ENCODE measurements around the gene KCNMB4.
A peak's percentile ranks its signal among the peaks of the same experiment; 100 is the strongest.
"Not testable (repeated sequence)": the region's sequence is repeated elsewhere in the genome, so short reads cannot be mapped to it uniquely, and the experiment has no call there.

The KCNMB4 gene

DNA sequence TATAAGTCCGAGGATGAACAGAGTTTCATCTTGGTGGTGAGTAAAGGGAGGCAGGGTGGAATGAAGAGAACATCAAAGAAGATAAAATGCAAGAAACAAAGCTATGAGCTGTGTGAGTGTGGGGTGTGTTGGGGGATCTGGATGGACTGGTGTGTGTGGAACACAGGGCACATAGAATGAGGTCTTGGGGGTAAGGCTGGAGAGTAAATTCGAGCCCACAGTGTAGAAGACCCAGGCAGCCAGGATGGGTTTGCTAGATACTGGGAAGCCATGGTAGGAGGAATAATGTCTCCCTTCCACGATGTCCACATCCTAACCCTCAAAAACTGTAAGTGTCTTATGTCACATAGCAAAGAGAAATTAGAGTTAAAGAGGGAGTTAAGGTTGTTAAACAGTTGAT is 6.8 kb downstream of the KCNMB4 start:
- no peak for DNase-seq (ENCODE audit: low spot score)

DNA sequence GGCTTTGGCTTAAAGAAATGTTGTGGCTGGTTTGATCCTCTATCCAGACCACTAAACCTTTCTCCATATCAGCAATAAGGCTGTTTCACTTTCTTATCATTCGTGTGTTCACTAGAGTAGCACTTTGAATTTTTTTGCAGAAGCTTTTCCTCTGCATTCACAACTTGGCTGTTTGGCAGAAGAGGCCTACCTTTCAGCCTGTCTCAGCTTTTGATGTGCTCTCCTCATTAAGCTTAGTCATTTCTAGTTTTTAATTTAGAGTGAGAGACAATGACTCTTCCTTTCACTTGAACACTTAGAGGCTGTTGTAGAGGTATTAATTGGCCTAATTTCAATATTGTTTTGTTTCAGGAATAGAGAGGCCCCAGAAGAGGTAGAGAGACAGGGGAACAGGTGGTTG is 13.8 kb downstream of the KCNMB4 start:
- no peak for DNase-seq (ENCODE audit: low spot score)

DNA sequence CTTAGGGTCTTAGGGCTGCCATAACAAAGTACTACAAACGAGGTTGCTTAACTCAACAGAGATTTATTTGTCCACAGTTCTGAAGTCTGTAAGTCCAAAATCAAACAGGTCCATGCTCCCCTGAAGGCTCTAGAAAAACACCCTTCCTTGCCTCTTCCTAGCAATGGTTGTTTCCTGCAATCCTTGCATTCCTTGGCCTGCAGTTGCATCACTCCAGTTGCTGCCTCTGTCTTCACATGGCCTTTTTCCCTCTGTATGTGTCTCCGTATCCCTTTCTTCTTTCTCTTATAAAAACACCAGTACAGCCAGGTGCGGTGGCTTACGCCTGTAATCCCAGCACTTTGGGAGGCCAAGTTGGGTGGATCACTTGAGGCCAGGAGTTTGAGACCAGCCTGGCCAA is 17.4 kb downstream of the KCNMB4 start:
- no peak for DNase-seq (ENCODE audit: low spot score)

DNA sequence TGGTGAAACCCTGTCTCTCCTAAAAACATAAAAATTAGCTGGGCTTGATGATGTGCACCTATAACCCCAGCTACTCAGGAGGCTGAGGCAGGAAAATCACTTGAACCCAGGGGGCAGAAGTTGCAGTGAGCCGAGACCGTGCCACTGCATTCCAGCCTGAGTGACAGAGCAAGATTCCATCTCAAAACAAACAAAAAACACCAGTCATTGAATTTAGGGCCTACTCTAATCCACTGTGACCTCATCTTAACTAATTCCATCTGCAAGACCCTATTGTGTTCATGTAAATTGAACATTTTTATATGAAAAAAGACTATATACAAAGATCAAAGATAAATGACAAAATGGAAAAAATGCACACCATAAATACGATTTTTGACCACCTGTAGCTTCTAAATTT is 17.8 kb downstream of the KCNMB4 start:
- no peak for DNase-seq (ENCODE audit: low spot score)

DNA sequence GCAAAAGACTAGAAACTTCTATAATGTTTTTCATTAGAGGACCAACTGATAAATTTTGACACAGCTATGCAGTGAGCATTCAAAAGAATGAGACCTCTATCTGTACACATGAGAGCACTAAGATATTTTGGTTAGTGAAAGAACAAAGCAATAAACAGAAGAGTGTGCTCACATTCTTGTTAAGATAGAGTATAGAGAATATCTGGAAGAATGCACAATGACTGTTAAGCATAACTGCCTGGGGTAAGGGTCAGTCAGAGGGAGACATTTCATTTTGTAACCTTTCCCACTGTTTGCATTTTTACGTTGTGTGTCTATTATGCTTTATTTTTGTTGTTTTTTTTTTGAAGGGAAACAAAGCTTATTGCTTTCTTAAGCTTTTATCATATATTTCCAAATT is 20.7 kb downstream of the KCNMB4 start:
- DNase-seq (ENCODE audit: low spot score) = no peak

DNA sequence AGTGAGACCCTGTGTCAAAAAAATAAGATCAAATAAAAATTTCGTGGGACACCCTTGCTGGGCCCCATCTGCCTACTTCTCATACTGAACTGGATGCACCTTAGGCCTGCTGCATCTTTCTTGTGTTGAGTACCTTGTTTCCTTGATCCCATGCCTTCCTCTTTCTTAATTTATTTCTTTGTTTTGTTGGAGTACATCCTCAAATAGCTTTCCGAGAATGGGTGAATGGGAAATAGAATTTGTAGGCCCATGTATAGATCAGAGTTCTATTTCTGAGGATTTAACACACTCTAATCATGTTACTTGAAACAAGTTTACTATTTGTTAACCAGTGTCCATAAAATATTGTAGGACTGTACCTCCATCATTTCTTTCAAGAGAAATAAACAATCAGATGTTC is 23.6 kb downstream of the KCNMB4 start:
- no peak for DNase-seq (ENCODE audit: low spot score)

DNA sequence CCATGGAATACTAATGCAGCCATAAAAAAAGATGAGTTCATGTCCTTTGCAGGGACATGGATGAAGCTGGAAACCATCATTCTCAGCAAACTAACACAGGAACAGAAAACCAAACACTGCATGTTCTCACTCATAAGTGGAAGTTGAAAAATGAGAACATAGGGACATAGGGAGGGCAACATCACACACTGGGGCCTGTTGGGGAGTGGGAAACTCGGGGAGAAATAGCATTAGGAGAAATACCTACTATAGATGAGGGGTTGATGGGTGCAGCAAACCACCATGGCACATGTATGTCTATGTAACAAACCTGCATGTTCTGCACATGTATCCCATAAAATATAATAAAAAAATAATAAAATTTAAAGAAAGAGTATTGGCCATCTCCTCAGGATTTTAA is 26.5 kb downstream of the KCNMB4 start:
- not testable (repeated sequence) for DNase-seq (ENCODE audit: low spot score)

DNA sequence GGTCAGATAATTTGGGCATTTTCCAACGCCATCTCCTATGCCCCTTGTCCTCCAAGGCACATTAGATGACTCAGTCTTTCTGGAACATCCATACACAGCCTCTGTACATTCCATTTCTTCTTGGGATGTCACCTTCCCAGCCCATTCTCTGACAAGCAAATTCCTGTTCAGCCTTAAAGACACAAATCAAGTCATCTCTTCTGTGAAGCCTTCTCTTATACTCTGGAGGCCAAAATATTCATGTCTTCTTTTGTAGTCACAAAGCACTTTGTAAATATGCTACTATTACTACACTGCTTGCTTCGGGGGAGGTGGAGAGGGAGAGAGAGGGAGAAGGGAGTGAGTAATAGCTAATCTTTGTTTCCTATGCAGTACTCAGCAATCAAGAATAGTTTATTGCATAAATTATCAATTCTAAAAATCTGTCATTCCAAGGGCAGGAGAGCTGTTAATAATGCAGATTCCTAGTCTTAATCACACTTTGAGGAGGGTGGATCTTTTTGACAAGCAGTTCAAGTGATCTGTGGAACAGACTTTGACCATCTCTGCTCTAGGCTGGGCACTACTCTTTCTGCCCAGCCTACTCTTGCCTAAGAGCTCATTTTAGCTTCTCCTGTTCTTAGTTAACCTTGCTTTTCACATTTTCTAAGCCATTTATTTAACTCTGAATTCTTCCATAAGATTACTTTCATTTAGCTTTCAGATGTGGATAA is 27.9 kb downstream of the KCNMB4 start:
- no peak for DNase-seq (ENCODE audit: low spot score)

DNA sequence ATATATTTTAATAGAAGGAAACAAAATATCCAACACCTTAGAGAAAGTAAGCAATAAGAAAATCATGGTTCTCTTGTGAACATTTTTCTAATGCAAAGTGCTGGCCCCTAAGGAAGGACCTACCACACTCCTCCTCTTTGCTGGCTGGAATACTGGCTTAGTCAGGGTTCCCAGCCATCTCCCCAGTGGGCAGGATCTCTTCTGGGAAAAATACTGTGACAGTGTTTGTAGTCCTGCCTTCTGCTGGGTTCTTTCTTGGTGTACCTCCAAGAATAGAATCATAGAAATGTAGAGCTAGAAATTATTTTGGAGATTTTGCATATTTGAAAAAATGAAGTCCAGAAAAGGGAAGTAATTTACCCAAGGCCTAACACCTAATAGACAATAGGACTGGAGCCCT is 31.9 kb downstream of the KCNMB4 start:
- no peak for DNase-seq (ENCODE audit: low spot score)

DNA sequence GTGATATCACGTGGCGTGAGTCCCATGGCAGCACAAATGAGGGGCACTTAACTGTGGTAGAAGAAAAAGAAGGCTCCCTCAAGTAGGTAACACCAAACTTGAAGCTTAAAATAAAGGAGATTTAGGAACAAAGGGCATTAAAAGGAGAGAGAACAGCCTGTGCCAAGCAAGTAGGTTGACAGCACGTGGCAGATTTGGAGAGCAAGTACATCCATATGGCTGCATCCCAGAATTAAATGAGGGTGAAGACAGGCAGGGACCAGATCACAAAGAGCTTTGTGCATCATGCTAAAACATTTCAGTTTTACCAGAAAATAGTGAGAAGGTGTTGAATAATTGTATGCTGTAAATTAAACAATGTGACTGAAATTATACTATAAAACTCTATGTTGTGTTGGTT is 32.8 kb downstream of the KCNMB4 start:
- DNase-seq (ENCODE audit: low spot score) = no peak

DNA sequence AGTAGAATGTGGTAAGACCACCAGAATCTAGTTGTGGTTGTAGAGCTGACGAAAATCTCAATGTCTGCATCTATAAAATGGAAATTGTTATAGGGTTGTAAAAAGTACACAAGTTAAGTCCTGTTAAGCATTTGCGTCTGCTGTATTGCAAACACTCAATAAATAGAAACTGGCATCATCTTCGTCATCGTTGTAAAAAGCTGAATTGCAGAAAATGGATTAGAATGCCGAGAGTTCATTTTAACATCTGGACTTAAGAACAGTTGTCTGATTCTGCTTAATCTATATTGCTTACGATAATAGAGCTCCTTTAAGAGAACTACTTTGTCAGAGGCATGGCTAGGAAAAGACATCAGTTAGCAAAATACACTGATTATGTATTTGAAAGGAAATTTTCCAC is 33.2 kb downstream of the KCNMB4 start:
- DNase-seq (ENCODE audit: low spot score) = no peak

DNA sequence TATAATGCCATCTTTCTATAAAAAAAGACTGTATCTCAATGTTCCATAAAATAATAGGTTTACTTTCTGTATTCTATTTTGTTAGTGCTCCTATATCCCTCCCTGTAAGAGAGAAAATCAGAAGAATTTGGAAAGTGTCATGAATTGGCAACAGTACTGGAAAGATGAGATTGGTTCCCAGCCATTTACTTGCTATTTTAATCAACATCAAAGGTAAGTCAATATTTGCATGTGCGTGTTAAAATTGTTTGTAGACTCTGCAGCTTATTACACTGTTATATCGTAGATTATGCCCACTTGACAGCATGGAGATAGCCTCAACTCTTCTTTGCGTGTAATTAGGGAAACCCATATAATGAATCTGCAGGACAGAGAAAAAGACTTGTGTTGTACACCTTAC is 34.0 kb downstream of the KCNMB4 start:
- no peak for DNase-seq (ENCODE audit: low spot score)

DNA sequence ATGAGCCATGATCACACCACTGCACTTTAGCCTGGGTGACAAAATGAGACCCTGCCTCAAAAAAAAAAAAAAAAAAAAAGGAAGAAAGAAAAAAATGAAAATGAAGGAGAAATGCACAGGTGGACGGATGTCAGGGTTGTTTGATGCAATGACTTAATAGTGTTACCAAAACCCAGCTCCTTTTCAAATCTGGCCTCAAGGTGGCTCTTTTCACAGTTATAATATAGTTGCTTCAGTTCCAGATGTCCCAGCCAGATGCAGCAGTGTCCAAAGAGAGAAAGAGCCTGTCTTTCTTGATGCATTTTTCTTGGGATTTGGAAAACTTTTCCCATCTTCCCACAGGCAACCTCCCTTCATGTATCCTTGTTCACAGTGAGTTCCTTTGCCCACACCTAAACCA is 36.5 kb downstream of the KCNMB4 start:
- peak; percentile 23 for DNase-seq (ENCODE audit: low spot score)

DNA sequence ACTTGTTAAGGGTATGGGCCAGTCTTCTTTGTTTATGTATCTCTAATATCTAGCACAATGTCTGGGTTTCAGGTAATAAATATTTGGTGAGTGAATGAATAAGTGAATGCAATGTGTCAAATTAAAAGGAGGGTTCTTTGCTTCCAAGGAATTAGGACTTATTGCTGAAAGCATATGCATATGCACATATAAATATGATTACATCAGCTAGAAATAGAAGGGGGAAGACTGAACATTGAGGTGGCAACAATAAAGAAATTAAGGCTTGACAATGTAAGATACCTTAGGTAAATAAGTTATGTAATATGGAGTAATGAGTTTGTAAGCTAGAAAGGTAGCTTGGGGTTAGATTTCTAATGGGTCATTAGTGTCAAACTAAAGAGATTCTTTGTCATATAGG is 37.7 kb downstream of the KCNMB4 start:
- no peak for DNase-seq (ENCODE audit: low spot score)

DNA sequence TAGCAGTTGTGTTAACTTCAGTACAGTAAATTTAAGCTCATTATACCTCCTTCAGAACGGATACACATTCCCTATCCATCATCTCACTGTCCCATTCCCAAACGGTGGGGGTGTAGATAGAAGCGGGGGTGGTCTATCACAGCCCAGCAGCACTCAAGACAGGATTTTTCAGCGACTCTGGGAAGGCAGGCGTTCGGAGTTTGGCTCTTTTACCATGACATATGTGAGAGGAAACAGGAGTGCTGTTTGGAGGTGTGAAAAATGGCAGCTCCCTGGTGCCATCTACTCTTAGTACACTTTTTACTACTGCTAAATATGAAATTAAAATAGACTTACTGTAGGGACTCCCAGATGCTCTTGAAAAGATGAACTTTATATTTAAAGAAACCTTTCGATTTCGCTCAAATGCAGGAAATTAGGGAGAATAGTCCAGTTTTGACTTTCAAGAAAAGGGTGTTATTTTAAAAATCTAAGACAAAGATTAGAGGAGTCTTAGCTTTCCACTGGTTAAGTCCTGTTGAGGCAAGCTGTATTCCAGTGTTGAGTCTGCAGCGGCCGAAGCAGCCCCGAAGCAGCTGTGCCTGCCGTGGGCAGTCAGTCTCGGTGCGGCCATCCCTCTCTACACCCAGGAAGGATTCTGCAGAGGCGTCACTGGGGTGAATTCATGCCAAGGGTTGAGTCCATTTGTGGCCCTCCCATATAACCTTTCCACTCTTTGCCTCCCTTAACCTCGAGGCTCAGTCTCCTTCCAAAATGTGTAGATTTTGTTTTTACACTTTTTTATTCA is 42.1 kb downstream of the KCNMB4 start:
- DNase-seq (ENCODE audit: low spot score) = no peak

DNA sequence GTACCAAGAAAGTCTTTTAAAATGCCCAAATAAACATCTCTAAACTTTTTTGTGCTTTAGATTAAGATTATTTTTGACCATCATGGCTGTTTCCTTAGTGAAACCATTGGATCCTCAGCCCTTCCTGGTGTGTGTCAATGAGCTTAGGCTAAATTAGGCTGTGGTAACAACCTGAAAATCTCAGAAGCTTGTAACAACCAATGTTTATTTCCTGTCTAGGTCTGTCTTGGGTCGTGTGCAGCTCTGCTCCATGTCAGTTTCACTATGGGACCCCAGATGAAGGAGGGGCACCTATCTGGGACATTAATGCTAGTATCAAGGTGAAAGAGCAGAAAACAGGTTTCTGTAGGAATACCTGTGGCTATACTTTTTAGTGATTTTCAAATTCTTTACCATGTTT is 49.9 kb downstream of the KCNMB4 start:
- DNase-seq (ENCODE audit: low spot score) = no peak

DNA sequence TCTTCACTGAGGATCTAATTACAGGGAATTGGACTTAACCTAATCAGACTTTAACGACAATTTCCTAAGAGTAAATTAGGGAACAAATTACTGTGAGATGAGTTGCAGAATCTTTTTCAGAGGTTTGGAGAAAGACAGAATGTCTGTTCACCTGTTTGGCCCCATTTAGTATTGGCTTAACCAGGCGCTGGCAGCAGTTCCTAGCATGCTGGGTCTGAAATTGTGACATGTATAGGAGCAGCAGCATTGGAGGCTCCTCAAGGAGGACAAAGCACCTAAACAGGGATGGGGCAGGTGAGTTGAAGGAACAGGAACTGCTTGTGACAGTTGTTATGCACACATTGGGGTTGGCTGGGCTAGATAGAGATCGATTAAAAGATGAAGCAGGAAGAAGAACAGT is 51.0 kb downstream of the KCNMB4 start:
- DNase-seq (ENCODE audit: low spot score) = no peak

DNA sequence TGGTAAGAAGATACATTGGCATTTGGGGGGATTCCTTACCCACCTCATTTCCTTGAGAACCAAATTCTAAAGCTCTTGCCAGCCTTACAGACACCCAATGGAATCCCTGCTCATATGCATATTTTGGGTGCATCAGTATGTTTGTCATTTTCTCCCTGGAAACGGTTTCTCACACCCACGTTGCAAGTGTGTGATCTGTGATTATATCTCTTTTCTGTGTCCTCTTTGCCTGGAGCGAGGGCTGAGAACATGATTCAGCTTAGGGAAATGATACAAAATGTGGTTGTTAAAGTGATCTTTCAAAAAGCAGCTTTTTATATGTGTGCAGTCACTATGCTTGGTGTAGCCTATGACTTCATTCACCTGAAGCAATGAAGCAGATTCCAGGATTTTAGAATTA is 52.0 kb downstream of the KCNMB4 start:
- no peak for DNase-seq (ENCODE audit: low spot score)

DNA sequence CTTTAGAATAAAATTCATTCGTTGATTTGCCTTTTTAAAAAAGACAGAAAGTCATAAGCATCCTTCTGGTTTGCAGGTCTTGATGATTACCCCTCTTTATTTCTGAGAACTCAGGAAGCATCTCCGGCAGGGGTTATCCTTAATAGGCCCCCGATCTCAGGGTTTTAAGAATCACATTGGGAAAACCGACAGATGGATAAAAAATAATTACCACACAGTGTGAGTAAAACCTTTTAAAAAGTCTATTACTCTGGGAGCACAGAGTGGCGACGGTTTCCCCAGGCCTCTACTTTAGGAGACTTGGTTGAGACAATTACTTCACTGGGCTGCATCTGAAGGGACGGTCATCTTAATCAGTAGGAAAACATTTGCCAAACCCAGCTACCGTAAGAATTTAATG is 56.5 kb downstream of the KCNMB4 start:
- DNase-seq (ENCODE audit: low spot score) = no peak

DNA sequence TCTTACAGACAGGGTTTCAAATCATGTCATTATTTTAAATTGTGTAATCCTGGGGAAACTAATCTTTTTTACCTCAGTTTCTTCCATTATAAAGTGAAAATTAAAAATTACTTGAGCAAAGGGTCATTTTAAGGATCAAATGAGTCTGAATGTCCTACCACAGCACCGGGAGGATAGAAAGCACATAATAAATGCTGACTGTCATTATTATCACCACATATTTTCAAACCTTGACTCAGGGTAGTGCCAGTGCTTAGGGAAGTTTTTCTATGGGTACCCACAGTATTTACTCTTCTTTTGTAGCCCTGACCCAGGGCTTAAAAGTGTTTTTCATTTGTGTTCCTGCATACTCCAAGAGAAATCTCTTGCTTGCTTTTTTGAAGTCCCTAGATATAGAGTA is 60.5 kb downstream of the KCNMB4 start:
- no peak for DNase-seq (ENCODE audit: low spot score)

DNA sequence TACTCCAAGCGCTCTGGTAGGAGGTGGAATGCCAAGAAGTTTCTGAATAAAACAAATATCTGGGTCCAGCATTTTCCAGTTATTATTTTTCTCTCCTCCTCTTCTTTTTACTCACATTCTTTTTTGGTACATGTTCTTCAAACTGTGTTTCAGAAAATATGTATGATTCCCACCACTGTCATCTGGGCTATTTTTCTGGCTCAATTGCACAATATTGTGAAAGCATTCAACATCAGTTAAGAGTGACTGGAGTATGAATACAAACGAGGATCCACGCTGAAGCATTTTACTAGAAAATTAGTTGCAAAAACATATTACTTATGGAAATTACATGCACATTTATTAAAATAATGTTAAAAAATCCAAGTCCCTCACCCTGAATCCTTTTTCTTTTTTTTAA is 61.5 kb downstream of the KCNMB4 start:
- DNase-seq (ENCODE audit: low spot score) = no peak

DNA sequence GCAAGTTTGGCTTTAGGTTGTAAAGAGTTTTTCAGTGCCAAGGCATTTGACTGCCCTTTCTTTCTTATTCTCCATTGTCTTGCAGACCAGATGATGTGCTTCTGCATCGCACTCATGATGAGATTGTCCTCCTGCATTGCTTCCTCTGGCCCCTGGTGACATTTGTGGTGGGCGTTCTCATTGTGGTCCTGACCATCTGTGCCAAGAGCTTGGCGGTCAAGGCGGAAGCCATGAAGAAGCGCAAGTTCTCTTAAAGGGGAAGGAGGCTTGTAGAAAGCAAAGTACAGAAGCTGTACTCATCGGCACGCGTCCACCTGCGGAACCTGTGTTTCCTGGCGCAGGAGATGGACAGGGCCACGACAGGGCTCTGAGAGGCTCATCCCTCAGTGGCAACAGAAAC is 64.3 kb downstream of the KCNMB4 start:
- no peak for DNase-seq (ENCODE audit: low spot score)

DNA sequence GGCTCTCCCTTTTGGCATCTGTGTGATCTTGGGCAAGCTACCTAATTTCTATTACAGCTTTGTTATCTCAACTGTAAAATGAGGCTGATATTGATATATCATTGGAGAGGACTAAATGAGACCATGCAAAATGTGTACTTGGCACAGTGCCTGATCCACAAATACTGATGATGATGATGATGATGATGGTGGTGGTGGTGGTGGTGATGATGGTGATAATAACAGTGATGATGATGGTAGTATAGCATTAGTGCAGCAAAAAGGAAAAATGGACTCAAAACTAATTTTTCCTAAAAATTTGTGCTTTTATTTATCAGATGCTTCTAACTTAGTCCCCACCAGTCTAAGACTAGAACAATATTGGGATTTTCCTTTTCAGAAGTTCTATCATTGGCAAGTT is 70.7 kb downstream of the KCNMB4 start:
- no peak for DNase-seq (ENCODE audit: low spot score)

DNA sequence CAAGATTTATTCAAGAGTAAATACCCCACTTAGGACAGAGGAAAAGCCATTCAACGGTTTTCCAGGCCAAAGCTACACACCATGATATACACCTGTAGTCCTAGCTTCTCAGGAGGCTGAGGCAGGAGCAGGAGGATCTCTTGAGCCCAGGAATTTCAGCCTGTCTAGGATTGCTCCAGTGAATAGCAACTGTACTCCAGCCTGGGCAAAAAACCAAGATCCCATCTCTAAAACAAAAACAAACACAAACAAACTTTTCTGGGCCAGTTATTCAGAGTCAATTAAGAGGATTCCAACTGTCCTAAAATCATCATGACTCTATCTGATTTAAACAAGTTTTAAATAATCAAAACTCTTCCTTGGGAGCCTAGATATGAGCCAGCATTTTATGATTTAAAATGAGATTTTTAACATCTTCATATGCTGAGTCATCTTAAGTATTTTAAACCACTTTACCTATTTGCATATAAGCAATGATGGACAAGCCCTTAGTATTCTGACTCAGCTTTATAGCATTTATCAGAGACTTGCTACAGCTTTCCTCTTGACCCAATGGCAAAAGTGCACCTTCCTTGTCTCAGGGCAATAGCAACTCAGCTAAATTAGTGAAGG is 77.1 kb downstream of the KCNMB4 start:
- DNase-seq (ENCODE audit: low spot score) = no peak
